GM21423 (cell line): ENCODE results near the gene LCA5.
"Not testable (repeated sequence)": the region's sequence is repeated elsewhere in the genome, so short reads cannot be mapped to it uniquely, and the experiment has no call there.

Source experiments
- ATAC-seq: cut with Tn5 transposase; IDR thresholded peaks from one replicate; pipeline ENCODE4 v1.9.1; 2021; ENCODE audit warnings: mild to moderate bottlenecking, moderate library complexity; ENCODE audit not compliant: unreplicated experiment

Gene LCA5

DNA sequence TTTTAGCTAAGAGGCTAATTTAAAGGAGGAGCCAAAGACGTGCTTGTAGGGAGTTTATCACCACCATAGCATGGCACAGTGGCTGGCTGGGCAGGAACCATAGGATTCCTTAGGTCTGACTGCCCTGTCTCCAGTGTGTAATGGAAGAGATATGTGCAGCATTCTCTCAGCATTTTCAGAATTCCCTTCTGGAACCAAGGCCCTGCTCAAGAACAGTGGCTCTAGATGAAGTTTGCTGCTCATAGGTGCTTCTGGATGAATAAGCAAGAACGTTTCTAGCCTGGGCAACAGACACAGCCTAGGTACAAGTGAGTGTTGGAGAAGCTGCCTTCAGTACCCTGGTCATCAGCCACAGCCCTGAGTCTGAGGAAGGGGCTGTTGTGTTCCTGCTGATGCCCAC lies 69.1 kb downstream of the LCA5 start:
- ATAC-seq: no peak

- ATAC-seq: no peak
Observed at GRCh38 chr6:79467716-79468115, 69.5 kb downstream of the LCA5 start.

- no peak for ATAC-seq
Observed at GRCh38 chr6:79466207-79466834, 70.9 kb downstream of the LCA5 start.

DNA sequence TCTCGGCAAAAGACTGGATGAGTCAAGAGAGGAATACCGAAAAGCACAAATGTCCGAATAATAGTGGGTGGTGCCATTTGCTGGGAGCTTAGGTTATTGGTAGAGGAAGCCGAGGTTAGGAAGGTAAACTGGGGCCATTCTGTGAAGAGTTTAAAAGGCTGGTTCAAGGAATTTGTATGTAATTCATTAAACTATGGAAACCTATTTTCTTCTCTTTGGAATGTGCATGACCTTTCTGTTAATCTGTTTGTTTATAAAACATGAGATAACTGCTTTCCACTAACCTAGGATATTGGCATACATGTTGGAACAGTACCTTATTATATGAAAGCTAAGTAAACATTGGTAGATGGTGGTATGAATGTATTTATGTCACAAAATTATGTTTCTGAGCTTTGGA lies 71.8 kb downstream of the LCA5 start:
- ATAC-seq: no peak

GRCh38 chr6:79463621-79464050 lies 73.6 kb downstream of the LCA5 start:
- no peak for ATAC-seq

GRCh38 chr6:79461205-79461604 lies 76.0 kb downstream of the LCA5 start:
- no peak for ATAC-seq

- ATAC-seq: no peak
Observed at GRCh38 chr6:79455446-79455845, 81.8 kb downstream of the LCA5 start.

DNA sequence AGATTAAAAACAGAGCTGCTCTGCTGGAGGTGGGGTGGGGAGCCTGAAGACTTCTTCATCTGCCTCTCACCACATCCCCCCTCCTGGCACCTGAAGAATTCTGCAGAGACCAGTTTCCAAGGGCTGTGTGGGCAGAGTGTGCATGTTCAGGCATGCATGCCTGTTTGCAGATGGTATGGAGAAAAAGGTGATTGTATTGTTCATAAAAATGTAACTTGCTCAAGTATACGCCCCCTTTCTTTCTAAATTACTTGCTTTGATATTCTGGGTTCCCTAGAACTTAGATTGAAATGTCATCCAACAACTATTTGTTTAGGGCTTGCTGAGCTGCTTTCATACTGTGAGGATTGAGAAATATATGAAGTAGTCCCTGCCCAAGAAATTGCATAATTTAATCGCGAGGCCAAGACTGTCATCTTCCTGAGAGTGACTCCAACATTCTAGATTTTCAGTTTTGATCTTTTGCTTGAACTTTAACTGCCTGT lies 83.6 kb downstream of the LCA5 start:
- no peak for ATAC-seq

- ATAC-seq: no peak
Observed at GRCh38 chr6:79450984-79451383, 86.2 kb downstream of the LCA5 start.

DNA sequence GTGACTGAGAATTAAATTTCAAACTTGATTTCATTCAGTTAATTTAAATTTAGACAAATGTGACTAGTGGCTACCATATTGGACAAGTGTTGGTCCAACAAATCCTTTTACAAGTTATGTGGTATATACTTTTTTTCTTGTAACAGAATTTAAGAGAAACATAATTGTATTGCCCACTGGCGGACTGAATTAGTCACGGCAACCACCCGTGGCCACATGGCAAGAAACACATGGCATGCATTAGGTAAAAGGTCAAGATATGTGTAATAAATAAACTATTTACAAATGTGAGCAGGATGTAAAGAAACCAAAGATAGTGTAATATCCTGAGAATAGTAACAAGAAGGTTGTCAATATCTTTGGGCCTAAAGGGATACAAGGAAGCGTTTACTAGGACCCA lies 91.2 kb downstream of the LCA5 start:
- no peak for ATAC-seq

GRCh38 chr6:79443876-79444275 lies 93.4 kb downstream of the LCA5 start:
- not testable (repeated sequence) for ATAC-seq

GRCh38 chr6:79441192-79441591 lies 96.0 kb downstream of the LCA5 start:
- no peak for ATAC-seq

- no peak for ATAC-seq
Observed at GRCh38 chr6:79440598-79440997, 96.6 kb downstream of the LCA5 start.

- no peak for ATAC-seq
Observed at GRCh38 chr6:79438030-79438429, 99.2 kb downstream of the LCA5 start.

GRCh38 chr6:79436241-79436640 lies 101.0 kb downstream of the LCA5 start:
- ATAC-seq: no peak

- ATAC-seq: no peak
Observed at GRCh38 chr6:79435746-79436145, 101.5 kb downstream of the LCA5 start.
